ENCODE measurements around the gene DDAH1.

DNA sequence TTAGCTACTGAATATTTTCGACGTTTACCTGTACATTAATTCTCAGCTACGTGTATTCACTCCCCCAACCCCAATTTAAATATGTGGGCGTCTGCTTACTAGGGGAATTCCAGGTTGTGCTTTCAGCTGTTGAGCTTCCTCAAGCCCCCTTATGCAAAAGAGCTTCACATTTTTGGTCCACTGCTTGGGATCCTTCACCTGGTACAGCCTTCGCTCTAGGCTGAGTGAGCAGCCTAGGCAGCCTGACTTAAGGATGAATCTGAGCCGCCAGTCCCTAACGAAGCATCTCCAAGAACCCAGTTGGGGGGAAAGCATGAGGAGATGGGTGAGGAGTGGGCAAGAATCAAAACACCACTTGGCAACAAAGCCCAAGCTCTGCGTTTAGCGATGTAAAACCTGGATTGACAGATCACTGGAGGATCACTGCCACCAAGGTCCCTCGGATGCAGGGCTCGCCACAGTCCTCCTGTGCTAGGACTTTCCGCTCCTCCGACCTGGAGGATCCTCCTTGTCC is 189.2 kb downstream of the DDAH1 start:
- TF ChIP-seq POLR2A (IDR thresholded peaks at IDR 0.05), result no peak
- TF ChIP-seq, protein P1, sequence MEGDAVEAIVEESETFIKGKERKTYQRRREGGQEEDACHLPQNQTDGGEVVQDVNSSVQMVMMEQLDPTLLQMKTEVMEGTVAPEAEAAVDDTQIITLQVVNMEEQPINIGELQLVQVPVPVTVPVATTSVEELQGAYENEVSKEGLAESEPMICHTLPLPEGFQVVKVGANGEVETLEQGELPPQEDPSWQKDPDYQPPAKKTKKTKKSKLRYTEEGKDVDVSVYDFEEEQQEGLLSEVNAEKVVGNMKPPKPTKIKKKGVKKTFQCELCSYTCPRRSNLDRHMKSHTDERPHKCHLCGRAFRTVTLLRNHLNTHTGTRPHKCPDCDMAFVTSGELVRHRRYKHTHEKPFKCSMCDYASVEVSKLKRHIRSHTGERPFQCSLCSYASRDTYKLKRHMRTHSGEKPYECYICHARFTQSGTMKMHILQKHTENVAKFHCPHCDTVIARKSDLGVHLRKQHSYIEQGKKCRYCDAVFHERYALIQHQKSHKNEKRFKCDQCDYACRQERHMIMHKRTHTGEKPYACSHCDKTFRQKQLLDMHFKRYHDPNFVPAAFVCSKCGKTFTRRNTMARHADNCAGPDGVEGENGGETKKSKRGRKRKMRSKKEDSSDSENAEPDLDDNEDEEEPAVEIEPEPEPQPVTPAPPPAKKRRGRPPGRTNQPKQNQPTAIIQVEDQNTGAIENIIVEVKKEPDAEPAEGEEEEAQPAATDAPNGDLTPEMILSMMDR (IDR thresholded peaks at IDR 0.05), result no peak
- no peak for TF ChIP-seq EP300 (IDR thresholded peaks at IDR 0.05)

All from gastroesophageal sphincter (tissue), 3 donors.